ENCODE data around the gene FAM13C.

The FAM13C gene

DNA sequence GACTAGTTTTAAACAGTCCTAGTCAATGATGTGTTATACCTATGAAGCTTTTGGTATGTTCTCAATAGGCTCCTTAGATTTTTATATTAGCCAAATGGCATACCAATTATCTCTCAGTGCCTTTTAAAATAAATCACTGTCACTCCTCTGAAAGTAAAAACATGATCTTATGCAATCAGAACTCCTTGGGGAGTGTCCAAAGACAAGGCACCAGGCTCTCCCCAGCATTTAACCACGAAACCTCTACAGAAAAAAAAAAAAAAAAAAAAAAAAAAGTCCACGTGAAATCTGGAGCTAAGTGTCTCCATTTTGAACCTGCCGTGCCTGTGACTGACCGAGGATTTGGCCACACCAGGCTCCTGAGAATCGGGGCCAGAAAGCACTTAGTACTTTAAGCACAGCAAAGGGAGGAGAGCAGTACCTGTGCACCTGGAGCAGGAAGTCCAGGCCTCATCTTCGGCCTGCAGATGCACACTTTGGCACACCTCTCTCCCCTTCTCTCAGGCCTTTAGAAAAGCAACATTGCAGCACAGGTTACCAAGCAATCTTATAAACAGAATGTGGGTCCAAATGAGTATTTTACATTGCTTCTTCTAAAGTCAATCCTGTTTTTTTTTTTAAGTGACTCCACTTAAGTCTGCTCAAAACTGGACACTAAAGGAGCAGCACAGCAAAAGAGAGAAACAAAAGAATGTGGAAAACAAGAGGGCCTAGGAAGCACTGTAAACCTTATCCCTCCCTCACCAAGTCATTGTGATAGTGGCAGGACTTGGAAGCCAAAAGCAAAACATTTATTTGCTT is 1.5 kb downstream of the FAM13C start:
- no peak for DNase-seq

DNA sequence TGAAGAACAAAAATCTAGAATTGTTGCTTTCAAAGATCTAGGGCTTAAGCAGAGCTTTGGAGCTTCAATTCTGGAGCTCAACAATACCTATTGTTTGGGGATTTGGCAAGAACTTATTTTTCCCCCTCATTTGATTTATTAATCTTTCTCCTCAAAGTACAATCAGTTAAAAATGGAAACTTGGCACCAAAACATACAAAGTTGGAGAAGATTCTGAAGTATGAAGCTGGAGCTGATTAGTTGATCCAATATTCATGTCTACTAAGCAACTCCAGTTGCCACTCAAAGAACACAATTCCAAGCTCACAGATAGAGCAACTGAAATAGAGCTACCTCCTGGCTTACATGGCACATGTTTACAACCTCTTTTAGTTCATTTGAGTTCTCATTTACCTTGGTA is 3.8 kb downstream of the FAM13C start:
- no peak for DNase-seq

DNA sequence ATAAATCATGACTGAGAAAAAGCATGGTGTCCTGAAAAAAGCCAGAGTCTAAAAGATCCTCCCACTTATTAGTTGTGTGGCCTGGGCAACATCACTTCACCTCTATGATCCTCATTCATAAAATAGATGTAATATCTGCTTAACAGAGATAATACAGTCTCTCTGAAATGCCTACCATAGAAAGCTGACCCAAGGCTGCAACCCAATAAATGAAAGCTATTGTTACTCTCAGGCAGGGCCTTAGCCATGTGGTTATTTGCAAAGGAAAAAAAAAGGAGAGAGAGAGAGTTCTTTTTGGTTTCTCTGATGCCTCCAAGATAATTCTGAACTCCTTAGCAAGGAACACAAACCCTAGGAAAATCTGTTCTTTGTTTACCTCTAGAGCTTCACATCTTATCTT is 7.9 kb downstream of the FAM13C start:
- DNase-seq = no peak

DNA sequence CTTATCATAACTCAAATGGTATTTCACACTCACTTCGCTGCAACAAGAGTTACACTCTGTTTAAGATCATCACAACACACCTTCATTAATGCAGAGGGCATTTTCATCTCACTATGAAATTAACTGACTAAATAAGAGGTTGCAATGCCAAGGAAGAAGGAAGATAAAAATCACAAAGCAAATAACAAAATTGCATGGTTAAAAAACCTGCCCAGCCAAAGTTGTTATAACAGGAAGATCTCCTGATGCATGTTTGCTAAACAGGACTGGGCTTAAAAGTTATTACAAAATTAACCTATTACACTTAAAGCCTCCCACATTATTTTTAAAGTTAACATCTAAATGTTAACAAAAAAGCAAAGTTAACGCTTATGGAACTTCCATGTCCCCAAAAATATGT is 11.8 kb downstream of the FAM13C start:
- DNase-seq = no peak

DNA sequence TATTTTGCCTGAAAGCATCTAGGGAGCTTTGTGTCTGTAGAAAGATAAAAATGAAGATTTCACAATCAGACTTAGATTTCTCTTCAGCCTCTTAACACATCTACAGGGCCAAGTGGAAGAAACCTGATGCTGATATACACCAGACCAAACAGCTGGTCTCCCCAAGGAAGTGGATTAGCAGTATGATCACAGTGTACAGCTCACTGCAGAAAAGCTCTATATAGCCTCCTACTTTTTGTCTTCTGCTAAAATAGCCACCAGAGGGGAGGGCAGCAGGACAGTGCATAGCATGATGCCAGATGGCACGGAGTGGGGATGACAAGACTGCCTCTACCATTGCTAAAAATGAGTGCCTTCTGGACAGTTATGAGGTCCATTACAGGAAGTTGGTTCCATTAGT is 16.0 kb downstream of the FAM13C start:
- DNase-seq = peak; percentile 74

DNA sequence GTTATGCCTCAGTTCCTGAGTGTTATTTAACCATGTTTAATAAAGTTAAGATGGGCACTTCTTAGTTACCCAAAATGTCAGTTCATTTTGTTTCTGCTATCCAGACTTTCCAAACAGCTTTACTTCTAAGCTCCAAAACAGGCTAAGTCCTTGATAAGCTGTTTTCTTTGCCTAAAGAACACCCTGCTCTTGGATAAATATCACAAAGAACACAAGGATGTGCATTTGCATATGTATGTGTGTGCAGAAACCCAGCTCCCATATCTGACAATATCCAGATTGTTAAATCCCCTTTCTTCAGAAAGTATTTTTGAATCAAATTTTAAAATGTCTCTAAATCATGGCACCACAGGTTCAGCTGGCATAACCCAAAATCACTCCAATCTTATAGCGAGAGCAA is 19.6 kb downstream of the FAM13C start:
- DNase-seq = no peak

DNA sequence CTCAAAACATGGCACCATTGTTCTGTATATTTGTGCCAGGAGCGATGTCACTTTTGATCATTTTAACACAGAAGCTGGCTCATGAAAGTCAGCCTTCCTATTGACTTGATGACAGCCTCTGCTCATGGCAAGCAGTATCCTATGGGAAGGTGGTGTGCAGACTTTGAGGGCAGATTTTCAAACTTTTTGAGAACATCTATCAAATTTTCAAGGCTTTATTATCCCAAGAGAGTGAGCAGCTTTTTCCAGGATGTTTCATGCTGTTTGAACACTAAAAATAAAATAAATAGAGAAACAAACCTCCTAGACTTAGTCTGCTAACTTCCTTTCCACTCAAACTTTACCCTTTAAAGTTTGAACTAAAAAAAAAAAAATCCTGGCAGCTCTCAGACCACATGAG is 20.3 kb downstream of the FAM13C start:
- DNase-seq = no peak

DNA sequence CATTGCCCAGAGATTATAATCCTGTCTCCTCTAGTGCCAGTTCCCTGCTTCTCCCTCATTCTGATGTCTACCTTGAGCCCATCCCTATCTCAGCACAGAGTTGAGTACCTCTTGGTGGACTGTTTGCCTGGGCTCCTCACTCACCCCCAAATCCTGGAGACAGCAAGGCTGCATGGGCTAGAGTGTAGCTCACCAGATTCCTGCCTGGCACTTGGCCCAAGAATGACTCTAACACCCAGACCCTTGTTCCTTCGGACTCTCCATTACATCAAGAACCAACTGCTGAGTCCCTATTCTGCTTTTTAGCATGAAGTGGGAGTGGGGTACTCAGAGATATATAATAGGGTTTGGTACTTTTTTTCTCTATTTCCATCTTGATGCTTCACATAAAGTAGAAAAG is 22.1 kb downstream of the FAM13C start:
- DNase-seq = no peak

DNA sequence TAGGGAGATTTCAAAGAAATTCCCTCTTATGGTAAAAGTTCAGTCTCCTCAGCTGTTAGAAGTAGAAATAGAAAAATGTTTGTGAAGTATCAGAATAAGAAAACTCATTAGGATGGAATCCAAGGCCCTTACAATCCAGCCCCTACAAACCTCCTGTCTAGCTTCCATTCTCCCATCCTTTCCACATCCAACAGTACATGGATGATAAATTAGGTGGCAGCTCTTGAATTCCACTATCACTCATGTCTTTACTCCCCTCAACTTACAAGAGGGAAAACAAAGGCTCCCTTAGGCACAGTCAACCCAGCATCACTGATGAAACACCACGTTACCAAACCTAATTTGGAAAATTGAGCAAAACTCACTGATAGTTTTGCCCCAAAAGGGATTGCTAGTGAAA is 23.0 kb downstream of the FAM13C start:
- DNase-seq = no peak

DNA sequence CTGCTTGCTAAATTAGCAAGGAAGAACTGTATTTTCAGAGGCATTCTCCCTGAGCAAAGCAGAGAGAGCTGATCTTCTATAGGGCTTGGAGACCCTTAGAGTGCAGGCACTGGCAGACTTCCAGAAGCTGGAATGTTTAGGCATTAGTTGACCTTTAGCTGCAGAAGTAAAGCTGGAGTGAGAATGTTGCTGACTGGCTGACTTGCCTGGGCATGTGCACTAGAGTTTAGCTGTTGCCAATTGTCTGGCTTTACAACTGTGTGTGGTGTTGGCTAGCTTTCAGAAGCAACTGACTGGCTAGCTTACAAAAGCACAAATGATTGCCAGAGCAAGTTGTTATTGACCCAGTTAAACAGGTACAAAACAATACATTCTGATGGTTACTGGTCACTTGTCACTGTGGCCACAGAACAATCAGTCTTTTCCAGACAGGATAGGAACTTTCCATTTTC is 25.1 kb downstream of the FAM13C start:
- DNase-seq = no peak

DNA sequence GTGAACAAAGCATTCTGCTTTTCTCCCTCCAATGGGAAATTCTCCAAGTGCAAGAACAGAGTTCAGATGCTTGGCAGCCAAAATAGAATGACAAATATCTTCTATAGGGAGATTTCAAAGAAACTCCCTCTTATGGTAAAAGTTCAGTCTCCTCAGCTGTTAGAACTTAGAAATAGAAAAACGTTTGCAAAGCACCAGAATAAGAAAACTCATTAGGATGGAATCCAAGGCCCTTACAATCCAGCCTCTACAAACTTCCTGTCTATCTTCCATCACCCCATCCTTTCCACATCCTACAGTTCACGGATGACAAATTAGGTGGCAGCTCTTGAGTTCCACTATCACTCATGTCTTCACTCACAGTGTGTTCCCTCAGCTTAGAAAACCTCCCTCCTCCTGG is 25.7 kb downstream of the FAM13C start:
- DNase-seq = no peak

DNA sequence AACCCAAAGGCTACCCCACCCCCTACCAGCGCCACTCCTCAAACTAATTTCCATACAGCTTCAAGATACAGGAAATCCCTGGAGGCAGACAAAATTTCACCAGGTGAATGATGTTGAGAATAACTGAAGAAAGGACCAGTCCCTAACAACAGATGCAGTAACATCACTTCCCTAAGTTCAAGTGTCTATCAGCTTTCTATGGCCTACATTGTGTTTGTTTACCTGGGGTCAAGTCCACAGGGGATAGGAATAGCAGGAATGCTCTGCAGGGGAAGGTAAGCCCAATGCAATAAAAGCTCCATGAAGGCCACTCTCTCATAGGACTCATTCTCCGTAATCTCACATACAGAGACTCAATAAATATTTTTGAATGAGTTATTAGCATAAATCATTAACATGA is 26.9 kb downstream of the FAM13C start:
- DNase-seq = no peak

DNA sequence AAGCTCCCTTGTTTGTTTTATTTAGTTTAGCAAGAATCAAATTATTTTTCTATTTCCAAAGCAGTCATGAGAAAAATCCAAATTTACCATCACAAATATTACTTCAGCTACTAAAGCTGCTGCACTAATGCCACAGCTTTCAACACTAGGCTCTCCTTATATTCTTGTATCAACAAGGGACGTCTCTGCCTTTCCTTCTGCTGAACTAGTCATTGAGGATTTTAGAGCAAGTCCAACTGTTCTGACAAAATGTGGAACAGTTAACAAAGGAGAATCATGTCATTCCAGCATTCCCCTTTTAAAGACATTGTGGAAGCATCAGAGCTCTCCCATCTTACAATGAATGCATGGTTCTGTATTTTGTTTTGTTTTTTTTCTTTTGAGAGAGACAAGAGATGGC is 28.6 kb downstream of the FAM13C start:
- no peak for DNase-seq

DNA sequence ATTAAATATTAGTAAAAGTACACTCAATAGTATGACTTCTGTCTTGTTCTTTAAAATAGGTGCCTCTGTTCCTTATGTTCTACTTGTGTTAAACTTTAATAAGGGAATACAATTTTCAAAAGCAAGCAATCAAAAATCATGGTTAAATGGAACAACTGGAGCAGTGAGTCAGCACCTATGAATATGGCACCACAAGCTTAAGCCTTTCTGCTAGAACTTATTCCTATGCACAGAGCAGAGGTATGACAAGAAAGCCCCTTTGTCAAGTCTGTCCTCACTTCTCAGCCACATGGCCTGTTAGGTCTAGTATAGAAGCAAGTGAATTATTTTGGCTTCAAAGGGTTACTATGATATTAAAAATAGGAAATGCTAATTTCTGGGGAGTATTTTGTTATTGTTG is 29.8 kb downstream of the FAM13C start:
- DNase-seq = no peak

DNA sequence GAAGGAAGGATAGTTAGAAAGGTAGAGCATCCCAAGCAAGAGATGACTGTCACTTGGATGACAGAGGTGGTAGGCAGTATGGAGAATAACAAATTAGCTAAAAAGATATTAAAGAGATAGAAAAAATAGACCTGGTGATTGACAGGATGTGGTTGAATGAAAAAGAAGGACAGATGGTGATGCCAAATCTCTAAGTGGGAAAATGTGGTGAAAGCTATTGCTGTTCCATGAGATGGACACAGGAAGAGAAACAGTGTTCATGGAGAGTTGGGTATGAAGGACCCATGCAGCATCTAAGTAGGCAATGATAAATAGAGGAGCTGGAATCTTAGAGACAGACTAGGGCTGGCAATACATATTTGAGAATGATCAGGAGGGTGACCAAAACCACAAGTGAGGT is 30.7 kb downstream of the FAM13C start:
- no peak for DNase-seq

DNA sequence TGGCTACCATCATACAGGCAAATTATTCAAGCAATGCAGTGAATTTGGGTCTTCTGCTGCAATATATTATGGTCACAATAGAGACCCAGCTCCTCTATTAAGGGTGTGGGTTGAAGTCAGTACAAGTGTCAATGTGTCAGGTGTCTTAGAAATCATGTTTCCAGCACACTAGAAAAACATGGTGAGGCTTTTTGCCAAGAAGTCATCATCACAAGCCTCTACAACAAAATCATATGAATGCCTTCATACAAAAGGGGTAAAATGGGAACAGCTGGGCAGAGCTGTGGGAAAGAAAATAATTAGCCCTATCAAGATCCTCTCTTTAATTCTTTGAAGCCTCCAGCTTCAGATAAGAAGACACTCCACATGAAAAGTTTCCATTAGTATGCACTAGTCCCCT is 37.2 kb downstream of the FAM13C start:
- no peak for DNase-seq

DNA sequence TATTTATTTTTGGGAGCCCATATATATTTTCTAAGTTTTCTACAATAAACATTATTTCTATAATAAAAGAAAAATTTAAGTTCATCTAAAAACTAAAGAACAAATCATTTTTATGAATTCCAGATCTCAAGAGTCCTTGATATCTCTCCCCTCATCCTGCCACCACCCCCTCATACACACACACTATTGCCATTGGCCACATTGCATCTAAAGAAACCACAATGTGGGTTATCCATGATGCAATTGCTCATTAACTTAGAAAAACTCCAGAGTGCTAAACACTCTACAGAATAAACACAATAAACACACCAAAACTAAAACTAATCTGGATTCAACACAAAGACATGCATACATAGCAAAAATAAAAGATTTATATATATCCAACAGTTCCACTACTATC is 37.8 kb downstream of the FAM13C start:
- DNase-seq = no peak

DNA sequence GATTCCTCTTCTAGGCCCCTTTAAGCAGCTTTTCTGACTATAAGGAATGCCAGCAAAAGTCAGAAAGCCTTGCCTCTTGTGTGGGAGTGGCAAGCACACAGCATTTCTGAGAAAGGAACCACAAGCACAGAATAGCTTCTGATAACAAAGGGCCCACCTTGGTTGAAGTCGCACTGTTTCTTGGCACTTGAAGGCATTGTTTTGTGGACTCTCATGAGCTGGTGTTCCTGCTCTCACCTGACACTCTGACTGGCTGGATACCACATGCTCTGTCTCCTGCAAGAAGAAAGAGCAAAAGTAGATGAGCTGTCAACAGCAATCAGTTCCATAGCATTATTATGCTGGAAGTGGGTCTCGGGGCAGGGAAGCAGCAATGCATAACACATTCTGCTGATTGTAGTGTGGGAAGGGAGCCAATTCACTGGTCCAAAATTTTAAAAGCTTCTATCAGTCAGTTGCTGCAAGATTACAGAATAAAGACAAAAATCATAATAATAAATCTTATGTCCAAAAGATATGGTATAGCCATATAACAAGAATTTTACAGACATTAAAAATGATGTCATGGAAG is 38.4 kb downstream of the FAM13C start:
- DNase-seq = no peak

DNA sequence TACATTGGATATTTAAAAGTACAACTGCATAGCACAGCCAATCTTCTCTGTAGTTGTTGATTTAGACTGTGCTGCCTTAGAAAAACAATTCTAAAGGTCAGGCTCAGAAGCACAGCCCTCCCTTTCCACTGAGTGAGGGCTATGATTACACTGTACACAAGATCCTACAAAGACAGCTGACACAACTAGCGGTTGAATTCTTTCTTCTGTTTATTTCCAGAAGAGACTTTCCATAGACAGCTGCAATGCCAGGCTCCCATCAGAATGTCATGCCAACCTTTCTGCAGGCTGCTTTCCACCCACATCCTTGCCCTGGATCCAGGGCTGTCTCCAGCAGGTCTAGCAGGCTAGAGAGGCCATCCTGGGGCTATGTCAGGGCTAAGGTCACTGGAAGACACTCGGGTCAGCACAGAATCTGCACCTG is 39.3 kb downstream of the FAM13C start:
- DNase-seq = no peak

DNA sequence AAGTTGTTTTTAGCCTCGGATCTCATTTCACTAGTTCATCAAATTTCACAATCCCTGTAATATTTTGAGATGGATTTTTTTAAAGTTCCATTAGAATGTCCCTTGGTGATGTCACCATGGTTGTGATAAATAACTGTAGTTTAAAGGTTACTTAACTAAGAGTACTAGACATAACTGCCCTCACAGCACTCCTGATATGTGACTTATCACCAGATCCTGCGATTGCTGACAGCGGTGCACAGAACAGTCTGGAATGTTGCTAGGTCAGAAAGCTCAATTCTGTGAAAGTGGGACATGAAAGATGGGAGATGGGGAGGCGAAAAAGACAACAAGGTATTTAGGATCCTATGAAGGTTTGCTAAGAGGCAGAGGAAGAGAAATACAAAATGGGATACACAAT is 40.2 kb downstream of the FAM13C start:
- DNase-seq = no peak

DNA sequence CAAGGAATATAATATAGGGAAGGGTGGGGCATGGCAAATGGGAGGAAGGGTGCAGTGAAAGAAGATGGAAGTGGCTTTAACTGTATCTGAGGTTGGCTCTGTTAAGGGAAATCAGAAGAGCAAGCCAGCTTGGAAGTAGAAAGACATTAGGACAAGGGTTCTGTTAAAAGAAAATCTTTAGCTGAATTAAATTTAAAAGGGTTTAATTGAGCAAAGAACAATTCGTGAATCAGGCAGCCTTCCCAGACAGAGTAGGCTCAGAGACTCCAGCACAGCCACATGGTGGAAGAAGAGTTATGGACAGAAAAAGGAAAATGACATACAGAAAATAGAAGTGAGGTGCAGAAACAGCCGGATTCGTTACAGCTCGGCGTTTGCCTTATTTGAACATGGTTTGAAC is 42.0 kb downstream of the FAM13C start:
- DNase-seq = no peak

DNA sequence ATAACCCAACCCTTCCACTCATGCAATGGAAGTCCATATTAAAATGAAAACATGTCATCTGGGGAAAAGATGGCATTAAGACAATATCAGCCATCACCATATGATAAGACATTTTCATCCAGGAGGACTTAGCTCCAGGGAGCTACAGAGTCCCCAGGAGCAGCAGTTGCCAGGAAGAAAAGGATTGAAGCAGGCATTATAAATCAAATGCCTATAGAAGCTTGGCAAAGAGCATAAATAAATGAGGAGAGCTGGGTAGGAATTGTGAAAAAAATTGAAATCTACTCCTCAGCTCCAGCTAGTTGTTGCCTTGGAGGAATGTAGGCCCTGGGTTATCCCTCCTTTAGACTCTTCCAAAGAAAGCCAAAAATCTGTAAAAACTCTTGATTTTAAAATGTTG is 42.5 kb downstream of the FAM13C start:
- peak; percentile 10 for DNase-seq

DNA sequence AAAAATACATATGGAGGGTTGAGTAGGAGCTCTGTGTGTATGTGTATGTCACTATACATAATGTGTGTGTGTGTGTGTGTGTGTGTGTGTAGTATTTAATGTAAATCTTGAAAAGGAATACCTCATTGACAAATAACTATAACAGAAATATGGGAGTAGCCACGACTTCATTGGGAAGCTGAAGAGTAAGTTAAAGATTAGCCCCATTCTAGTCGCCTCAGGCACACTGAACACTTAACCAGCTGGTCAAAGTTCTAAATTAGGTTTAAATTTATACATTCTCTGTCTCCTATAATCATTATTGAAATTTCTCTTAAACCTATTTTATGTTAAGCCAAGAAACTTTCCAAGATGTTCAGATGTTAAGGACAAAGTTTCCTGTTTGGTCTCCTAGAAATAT is 45.3 kb downstream of the FAM13C start:
- DNase-seq = no peak

DNA sequence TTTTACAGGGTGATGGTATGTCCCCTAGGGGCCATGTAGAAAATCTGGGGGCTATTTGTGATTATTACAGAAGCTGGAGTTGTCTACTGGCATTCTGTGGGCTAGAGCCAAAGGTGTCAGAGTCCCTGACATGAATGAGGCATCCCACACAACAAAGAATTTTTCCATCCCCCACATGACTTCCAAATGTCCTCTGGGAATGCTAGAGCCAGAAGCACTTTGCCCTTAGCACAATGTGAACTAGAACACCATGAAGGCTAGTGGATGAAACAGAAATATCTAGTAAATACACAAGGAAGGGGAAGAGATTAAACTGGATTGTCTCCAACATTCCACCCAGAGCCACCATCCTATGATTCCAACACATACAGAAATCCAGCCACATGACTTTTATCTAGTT is 46.9 kb downstream of the FAM13C start:
- DNase-seq = no peak

DNA sequence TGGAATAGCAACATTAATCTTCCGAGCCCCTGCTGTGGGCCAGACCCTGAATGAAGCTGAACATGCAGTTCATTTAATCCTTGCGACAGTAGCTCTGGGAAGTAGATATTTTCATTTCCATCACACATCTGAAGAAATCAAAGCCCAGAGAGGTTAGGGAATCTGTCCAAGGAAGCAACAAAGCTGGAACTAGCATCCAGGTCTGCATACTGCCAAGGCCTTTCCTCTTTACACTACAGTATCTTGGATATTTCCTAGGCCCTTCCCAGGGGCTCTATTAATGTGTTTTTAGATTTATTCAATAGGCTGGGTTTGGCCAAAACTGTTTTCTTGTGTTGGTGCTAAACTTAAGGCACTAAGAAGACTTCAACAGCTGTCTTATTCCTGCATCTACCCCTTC is 48.1 kb downstream of the FAM13C start:
- DNase-seq = no peak
